Measurements from ENCODE around the gene KDM6A.
"Not testable (repeated sequence)": the region's sequence is repeated elsewhere in the genome, so short reads cannot be mapped to it uniquely, and the experiment has no call there.

KDM6A gene

DNA sequence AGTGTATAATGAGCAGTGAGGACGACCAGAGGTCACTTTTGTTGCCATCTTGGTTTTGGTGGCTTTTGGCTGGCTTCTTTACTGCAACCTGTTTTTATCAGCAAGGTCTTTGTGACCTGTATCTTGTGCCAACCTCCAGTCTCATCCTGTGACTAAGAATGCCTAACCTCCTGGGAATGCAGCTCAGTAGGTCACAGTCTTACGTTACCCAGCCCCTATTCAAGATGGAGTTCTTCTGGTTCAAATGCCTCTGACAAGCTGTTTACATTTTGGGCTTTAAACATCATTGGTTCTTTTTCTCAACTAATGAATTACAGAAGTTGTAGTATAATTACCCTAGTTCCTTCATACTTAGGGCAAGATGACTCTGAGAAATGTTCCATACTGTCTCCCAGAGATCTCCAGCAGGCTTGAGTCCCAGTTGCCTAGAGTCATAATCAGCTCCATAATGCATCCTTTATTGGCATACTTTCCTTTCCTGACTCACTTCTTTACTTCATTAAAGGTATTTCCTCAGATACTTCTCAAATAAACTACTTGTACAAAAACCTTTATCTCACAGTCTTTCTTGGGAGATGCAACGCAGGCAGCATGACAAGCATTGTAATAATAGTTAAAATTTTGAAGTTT is 136.5 kb downstream of the KDM6A start:
- DNase-seq (ENCODE audit: low spot score): no peak

- DNase-seq (ENCODE audit: low spot score): no peak
Measured at GRCh38 chrX:45011131-45011530, 138.1 kb downstream of the KDM6A start.

DNA sequence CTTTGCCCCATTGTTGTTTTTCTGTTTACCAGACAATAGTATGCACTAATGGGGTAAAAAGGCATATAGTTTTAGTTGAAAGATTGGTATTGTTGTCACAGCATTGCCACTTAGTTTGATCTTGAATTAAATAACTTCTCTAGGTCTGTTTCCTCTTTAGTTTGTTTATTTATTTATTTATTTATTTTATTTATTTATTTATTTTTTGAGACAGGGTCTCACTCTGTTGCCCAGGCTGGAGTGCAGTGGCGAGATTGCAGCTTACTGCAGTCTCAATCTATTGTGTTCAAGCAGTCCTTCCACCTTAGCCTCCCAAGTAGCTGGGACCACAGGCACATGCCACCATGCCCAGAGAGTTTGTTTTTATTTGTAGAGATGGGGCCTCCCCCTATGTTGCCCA is 138.6 kb downstream of the KDM6A start:
- DNase-seq (ENCODE audit: low spot score): no peak

DNA sequence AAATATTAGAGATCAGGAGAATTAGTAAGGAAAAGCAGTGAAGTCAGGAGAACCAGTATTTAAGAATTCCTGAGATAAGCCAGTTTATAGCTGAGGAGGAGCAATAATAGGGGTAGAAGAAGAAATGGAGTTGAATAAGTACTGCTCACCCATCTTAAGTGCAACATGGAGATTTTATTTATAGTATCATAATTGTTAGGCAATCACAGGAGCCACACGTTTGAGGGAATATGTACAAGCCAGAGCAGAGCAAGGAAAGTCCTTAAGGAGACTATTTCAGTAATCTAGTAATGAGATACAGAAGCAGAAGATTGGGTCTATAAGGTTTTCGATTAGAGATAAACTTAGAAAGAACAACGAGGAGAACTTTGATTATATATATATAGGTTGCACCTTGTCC is 145.0 kb downstream of the KDM6A start:
- no peak for DNase-seq (ENCODE audit: low spot score)

DNA sequence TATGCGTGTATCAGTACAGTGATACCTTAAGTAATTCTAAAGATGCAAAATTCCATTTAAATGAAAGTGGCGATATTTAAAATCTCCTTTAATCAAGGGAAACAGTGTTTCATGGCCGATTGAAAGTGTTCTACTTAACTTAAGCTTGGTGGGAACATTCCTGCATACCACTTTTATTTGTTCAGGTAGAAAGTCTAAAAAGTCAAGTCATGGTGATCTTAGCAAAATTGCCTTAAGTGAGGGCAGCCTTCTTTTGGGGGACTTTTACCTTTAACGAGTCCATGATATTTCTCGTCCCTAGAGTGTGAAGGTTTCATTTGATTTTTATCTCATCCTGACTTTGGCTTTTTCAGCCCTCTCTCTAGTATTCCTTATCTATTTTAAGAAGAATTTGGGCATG is 149.2 kb downstream of the KDM6A start:
- DNase-seq (ENCODE audit: low spot score): no peak

GRCh38 chrX:45024501-45024900 is 151.5 kb downstream of the KDM6A start:
- DNase-seq (ENCODE audit: low spot score): no peak

GRCh38 chrX:45026036-45026435 is 153.0 kb downstream of the KDM6A start:
- DNase-seq (ENCODE audit: low spot score): no peak

GRCh38 chrX:45031830-45032378 is 158.9 kb downstream of the KDM6A start:
- DNase-seq (ENCODE audit: low spot score): no peak

DNA sequence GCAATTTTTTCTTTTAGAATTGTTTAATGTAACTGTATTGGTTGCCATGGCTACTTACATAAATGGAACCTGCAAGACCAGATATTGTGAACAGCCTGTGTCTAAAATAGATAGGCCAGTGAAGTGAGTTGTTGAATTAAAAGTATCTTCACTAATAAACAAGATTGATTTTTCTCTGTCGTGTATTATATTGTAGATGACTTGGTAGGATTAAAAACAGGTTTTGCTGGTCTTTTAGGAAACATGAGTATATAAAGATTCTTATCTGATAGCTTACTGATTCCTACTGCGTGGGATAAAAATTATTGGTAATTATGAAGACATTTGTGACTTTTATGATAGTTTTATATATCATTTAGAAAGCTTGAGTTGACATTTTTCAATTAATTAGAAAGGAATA is 162.1 kb downstream of the KDM6A start:
- no peak for DNase-seq (ENCODE audit: low spot score)

DNA sequence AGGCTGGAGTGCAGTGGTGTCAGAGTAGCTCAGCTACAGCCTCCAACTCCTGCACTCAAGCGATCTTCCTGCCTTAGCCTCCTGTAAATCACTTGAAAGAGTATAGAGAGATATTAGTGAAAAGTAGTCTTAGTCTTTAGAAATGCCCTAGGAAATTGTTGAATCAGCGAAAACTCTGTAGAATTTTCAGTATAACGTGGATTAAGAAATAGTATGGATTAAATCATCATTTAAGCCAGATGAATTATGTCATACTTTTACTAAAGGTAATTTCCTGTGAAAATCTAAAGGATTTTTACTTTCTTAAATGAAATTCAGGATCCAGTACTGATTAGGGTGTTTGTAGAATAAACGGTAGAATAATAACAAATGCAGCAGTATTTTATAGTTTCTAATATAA is 163.2 kb downstream of the KDM6A start:
- DNase-seq (ENCODE audit: low spot score): no peak

- DNase-seq (ENCODE audit: low spot score): not testable (repeated sequence)
Measured at GRCh38 chrX:45040137-45040536, 167.1 kb downstream of the KDM6A start.

- no peak for DNase-seq (ENCODE audit: low spot score)
Measured at GRCh38 chrX:45046417-45046816, 173.4 kb downstream of the KDM6A start.

- no peak for DNase-seq (ENCODE audit: low spot score)
Measured at GRCh38 chrX:45050558-45050957, 177.6 kb downstream of the KDM6A start.

DNA sequence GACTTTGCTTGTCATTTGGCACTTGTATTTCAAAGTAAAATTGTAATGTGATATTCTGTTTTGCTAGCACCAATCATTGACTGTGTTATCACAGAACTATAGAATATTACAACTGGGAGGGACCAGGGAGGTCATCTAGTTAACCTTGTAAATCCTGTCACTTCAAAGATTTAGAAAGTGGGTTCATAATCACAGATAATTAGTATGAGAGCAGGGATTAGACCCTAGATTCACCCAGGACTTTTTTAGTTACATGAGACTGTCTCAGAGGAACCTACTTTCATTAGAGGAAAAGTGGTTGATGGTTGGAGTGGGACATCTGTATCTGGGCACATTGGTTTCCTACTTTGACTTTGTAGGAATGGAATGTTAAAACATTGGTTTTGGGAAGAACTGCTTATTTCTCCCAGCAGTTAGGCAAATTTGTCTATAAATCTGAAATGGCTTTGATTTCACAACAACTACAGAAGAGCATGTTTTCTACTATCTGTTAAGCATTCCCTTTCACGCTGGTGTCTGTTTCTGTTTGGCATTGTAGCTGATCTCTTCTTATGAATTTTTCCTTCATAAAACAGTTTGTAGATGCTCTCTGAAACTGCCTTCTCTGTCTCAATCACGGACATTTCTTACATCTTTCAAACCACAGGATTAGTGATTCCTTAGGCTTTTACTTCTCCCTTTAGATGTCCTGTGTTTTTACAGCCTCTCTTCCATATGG is 183.6 kb downstream of the KDM6A start:
- DNase-seq (ENCODE audit: low spot score): no peak

- not testable (repeated sequence) for DNase-seq (ENCODE audit: low spot score)
Measured at GRCh38 chrX:45059906-45060305, 186.9 kb downstream of the KDM6A start.

DNA sequence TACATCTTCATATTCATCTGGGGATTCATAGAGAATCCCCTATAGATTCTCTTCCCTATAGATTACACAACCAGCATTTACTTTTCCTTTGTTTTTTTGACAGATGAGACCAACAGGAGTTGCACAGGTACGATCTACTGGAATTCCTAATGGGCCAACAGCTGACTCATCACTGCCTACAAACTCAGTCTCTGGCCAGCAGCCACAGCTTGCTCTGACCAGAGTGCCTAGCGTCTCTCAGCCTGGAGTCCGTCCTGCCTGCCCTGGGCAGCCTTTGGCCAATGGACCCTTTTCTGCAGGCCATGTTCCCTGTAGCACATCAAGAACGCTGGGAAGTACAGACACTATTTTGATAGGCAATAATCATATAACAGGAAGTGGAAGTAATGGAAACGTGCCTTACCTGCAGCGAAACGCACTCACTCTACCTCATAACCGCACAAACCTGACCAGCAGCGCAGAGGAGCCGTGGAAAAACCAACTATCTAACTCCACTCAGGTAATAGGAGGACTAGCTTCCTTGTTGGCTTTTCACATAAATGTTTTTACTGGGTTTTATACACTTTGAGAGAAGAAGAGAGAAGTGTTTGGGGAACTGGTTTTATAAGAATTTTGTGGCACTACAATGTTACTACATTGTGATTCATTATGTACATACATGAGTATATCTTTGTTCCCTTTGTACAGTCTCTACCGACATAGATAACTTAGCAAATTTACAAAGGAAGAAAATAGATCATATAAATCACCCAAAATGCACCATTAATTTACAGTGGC is 190.5 kb downstream of the KDM6A start:
- DNase-seq (ENCODE audit: low spot score): no peak

- no peak for DNase-seq (ENCODE audit: low spot score)
Measured at GRCh38 chrX:45068569-45068968, 195.6 kb downstream of the KDM6A start.

- peak; percentile 20 for DNase-seq (ENCODE audit: low spot score)
Measured at GRCh38 chrX:45070116-45071007, 197.4 kb downstream of the KDM6A start.

DNA sequence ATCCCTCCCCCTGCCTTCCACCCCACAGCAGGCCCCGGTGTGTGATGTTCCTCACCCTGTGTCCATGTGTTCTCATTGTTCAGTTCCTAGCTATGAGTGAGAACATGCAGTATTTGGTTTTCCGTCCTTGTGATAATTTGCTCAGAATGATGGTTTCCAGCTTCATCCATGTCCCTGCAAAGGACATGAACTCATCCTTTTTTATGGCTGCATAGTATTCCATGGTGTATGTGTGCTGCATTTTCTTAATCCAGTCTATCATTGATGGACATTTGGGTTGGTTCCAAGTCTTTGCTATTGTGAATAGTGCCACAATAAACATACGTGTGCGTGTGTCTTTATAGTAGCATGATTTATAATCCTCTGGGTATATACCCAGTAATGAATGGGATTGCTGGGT is 200.0 kb downstream of the KDM6A start:
- DNase-seq (ENCODE audit: low spot score): not testable (repeated sequence)

- DNase-seq (ENCODE audit: low spot score): no peak
Measured at GRCh38 chrX:45077748-45078424, 204.9 kb downstream of the KDM6A start.

DNA sequence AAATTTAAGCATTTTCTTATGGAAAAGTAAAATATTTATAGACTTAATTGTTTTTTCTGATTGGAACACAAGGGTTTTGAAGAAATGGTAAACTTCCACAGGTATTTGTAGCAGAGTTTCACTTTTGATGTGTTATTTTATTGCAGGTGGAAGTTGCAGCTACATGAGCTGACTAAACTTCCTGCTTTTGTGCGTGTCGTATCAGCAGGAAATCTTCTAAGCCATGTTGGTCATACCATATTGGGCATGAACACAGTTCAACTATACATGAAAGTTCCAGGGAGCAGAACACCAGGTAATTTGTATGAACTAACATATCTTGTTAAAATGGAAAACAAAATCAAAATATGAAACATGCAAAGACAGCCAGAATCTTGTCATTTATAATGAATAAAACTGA is 210.3 kb downstream of the KDM6A start:
- no peak for DNase-seq (ENCODE audit: low spot score)
